ENCODE data around the gene NT5C2.

NT5C2 gene

DNA sequence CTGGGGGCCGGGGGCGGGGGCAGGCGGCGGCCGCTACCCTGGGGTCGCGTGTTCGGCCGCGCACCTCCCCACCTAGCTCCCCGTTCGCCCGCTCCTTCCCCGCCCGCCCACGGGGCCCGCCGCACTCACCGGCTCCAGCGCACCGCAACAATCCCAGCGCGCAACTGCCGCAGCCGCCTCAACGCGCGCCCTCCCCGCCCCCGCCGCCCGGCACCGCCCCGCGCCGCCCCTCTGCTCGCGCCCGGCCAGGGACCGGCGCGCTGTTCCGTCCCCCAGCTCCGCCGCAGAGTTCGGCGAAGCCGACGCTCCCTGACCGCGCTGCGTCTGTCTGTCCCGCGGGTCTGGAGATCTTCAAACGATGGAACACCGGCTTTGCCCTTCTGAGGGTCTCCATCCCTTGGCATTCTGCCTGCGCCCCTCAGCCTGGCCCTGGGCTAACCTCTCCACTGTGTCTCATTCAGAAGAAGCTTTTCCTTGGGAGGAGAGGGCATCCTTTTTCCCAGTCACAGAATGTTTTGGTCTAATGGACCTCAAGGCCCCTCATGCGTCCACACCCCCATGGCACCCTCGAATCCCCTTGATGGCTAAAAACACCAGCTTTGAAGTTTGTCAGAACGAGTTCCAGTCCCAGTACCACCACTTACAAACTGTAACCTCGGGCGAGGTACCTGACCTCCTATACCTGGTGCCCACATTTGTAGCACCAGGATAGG lies at the start of gene NT5C2:
Gene NT5C2, minus strand, starts transcription at position 166 of the 713 bp plus-strand sequence. CDS start 18,314 bp downstream, outside the sequence.
- peak; percentile 84 for DNase-seq

GRCh38 chr10:103241262-103242011 lies 48.4 kb upstream of the NT5C2 start:
- DNase-seq (no peak), ATAC-seq (ENCODE audit: insufficient read depth, low read depth) (no peak)
- no peaks in the 10 kb centered on the region for H3K27me3 ChIP-seq (ENCODE audit: insufficient read depth, low read length, poor library complexity)
- H3K4me2 ChIP-seq (ENCODE audit: insufficient read depth, low read length), result no peak overlapping the region
- H3K4me3 ChIP-seq (ENCODE audit: low read depth in 1 of 2, low read length in 2 of 2), result no peak overlapping the region
- H3K36me3 ChIP-seq (ENCODE audit: insufficient read depth, low read length), result no peaks in the 10 kb centered on the region
- no peak for TF ChIP-seq CTCF (IDR thresholded peaks at IDR 0.05; ENCODE audit: borderline replicate concordance, extremely low read depth, low read length, poor library complexity, severe bottlenecking)
- no peak overlapping the region for H3K27ac ChIP-seq (ENCODE audit: low read length)
- H4K20me1 ChIP-seq (ENCODE audit: insufficient read depth, low read length), result no peaks in the 10 kb centered on the region
- no peak overlapping the region for H3K9ac ChIP-seq (ENCODE audit: low read depth, low read length)
- no peaks in the 10 kb centered on the region for H3K9me3 ChIP-seq (ENCODE audit: insufficient read depth, low read length, severe bottlenecking)
- peaks cover 7% of the 10 kb centered on the region; the same call in 1 of the 2 replicates for H3K4me1 ChIP-seq (ENCODE audit: insufficient read depth, low read length)
- peak overlapping the region; percentile 27; the same call in 1 of the 2 replicates for H2AFZ ChIP-seq (ENCODE audit: low read depth, low read length)
- no peaks in the 10 kb centered on the region for H3K79me2 ChIP-seq (ENCODE audit: insufficient read depth, low read length)

More for the DNA sequence above, at the start of gene NT5C2:
- Histone ChIP-seq H3K36me3 (ENCODE audit: insufficient read depth, low read length) (peaks cover 17% of the 10 kb centered on the region), H3K9ac (ENCODE audit: low read depth, low read length) (peak within 1 kb of the TSS; percentile 88), H3K4me2 (ENCODE audit: insufficient read depth, low read length) (peak within 1 kb of the TSS; percentile 71), H3K9me3 (ENCODE audit: insufficient read depth, low read length, severe bottlenecking) (no peaks in the 10 kb centered on the region), H3K4me1 (ENCODE audit: insufficient read depth, low read length) (peaks cover 35% of the 10 kb centered on the region), H3K27ac (ENCODE audit: low read length) (peak within 1 kb of the TSS; percentile 97), H3K27me3 (ENCODE audit: insufficient read depth, low read length, poor library complexity) (no peaks in the 10 kb centered on the region), H4K20me1 (ENCODE audit: insufficient read depth, low read length) (peaks cover 21% of the 10 kb centered on the region; the same call in 1 of the 2 replicates), H3K79me2 (ENCODE audit: insufficient read depth, low read length) (peaks cover 47% of the 10 kb centered on the region), H3K4me3 (ENCODE audit: low read depth in 1 of 2, low read length in 2 of 2) (peak within 1 kb of the TSS; percentile 73 to 83), H2AFZ (ENCODE audit: low read depth, low read length) (peak within 1 kb of the TSS; percentile 82)
- TF ChIP-seq CTCF (IDR thresholded peaks at IDR 0.05; ENCODE audit: borderline replicate concordance, extremely low read depth, low read length, poor library complexity, severe bottlenecking) (no peak), EZH2 (IDR thresholded peaks at IDR 0.05; ENCODE audit: borderline replicate concordance, low read depth, low read length, severe bottlenecking) (no peak)
- ATAC-seq (ENCODE audit: insufficient read depth, low read depth), result peak; percentile 89

GRCh38 chr10:103238506-103239252 lies 45.6 kb upstream of the NT5C2 start:
- Histone ChIP-seq H4K20me1 (ENCODE audit: insufficient read depth, low read length) (no peaks in the 10 kb centered on the region), H3K79me2 (ENCODE audit: insufficient read depth, low read length) (no peaks in the 10 kb centered on the region), H2AFZ (ENCODE audit: low read depth, low read length) (no peak overlapping the region), H3K9ac (ENCODE audit: low read depth, low read length) (no peak overlapping the region), H3K36me3 (ENCODE audit: insufficient read depth, low read length) (no peaks in the 10 kb centered on the region), H3K9me3 (ENCODE audit: insufficient read depth, low read length, severe bottlenecking) (no peaks in the 10 kb centered on the region), H3K4me3 (ENCODE audit: low read depth in 1 of 2, low read length in 2 of 2) (no peak overlapping the region), H3K27ac (ENCODE audit: low read length) (no peak overlapping the region), H3K27me3 (ENCODE audit: insufficient read depth, low read length, poor library complexity) (no peaks in the 10 kb centered on the region), H3K4me2 (ENCODE audit: insufficient read depth, low read length) (no peak overlapping the region), H3K4me1 (ENCODE audit: insufficient read depth, low read length) (peaks cover 7% of the 10 kb centered on the region; the same call in 1 of the 2 replicates)
- DNase-seq (no peak), ATAC-seq (ENCODE audit: insufficient read depth, low read depth) (no peak)
- TF ChIP-seq CTCF (IDR thresholded peaks at IDR 0.05; ENCODE audit: borderline replicate concordance, extremely low read depth, low read length, poor library complexity, severe bottlenecking) (peak; percentile 23), EZH2 (IDR thresholded peaks at IDR 0.05; ENCODE audit: borderline replicate concordance, low read depth, low read length, severe bottlenecking) (no peak)

All from DND-41 (cell line).